MM.1S (cell line): Measurements from ENCODE around the gene SNHG17.

Experiments used
- CTCF ChIP-seq: fragments of 300-600 bp; sonication (generic); IDR thresholded peaks from 2 replicates; pipeline ENCODE4 v1.5.1; 2016; ENCODE audit warnings: antibody characterized with exemption, low read length, mixed read lengths
- EZH2 ChIP-seq: fragments of 300-600 bp; sonication (generic); optimal IDR thresholded peaks from 2 replicates; pipeline ENCODE3; 2017; ENCODE audit warnings: low read depth, mild to moderate bottlenecking, antibody characterized with exemption, low read length, mixed read lengths
- EZH2phosphoT487 ChIP-seq: fragments of 300-600 bp; sonication (generic); IDR thresholded peaks from 2 replicates; pipeline ENCODE4 v1.6.1; 2018; ENCODE audit warnings: antibody characterized with exemption, low read length

GRCh38 chr20:38405132-38405531 lies 30.0 kb downstream of the SNHG17 start:
- TF ChIP-seq CTCF (no peak), EZH2 (no peak), EZH2phosphoT487 (no peak)
